Lower leg skin (tissue), 3 donors: ENCODE measurements around the gene ZNF425.
A peak's percentile ranks its signal among the peaks of the same experiment; 100 is the strongest.

Experiments
- CTCF ChIP-seq, 3 donors: fragments of 450-650 bp; IDR thresholded peaks; one replicate each; pipeline ENCODE4 v1.5.1; 2016; ENCODE audit warnings: antibody characterized with exemption in 3 of 3, mild to moderate bottlenecking in 3 of 3, moderate library complexity in 2 of 3
- POLR2A ChIP-seq, 2 donors: fragments of 450-650 bp; IDR thresholded peaks; one replicate each; pipeline ENCODE4 v1.6.1; 2016 to 2017; ENCODE audit warnings: antibody characterized with exemption in 2 of 2, mild to moderate bottlenecking in 1 of 2, moderate library complexity in 1 of 2

- TF ChIP-seq CTCF (IDR thresholded peaks at IDR 0.05), result peak in 2 of 3 donors; percentile 18 to 97
- peak in 1 of 2 donors; percentile 87 for TF ChIP-seq POLR2A (IDR thresholded peaks at IDR 0.05)
These were observed at the start of gene ZNF425 for GRCh38 chr7:149125863-149126661.
